GM18508 (cell line): ENCODE data around the gene TRIM5.
A peak's percentile ranks its signal among the peaks of the same experiment; 100 is the strongest.
"Not testable (repeated sequence)": the region's sequence is repeated elsewhere in the genome, so short reads cannot be mapped to it uniquely, and the experiment has no call there.

Experiments
- ATAC-seq: cut with Tn5 transposase; IDR thresholded peaks from one replicate; pipeline ENCODE4 v1.9.1; 2021; ENCODE audit warnings: moderate number of reproducible peaks; ENCODE audit not compliant: insufficient read depth, unreplicated experiment

The TRIM5 gene

GRCh38 chr11:5690216-5690615 lies 5.3 kb upstream of the TRIM5 start:
- ATAC-seq: no peak

GRCh38 chr11:5689551-5689983 lies 4.7 kb upstream of the TRIM5 start, which contains the start of gene TRIM22:
Gene TRIM22, plus strand, starts transcription at chr11:5689790. Its CDS starts 6,443 bp downstream, at chr11:5696233.
- ATAC-seq: peak; percentile 63

- ATAC-seq: no peak
These were observed 3.6 kb upstream of the TRIM5 start for GRCh38 chr11:5688482-5688881.

GRCh38 chr11:5686426-5686825 lies 1.6 kb upstream of the TRIM5 start:
- no peak for ATAC-seq

GRCh38 chr11:5684036-5684645 lies 733 bp downstream of the TRIM5 start:
- ATAC-seq: peak; percentile 19

GRCh38 chr11:5683620-5684019 lies 1.3 kb downstream of the TRIM5 start:
- not testable (repeated sequence) for ATAC-seq

- not testable (repeated sequence) for ATAC-seq
These were observed 1.9 kb downstream of the TRIM5 start for GRCh38 chr11:5682890-5683441.

GRCh38 chr11:5679811-5680210 lies 5.1 kb downstream of the TRIM5 start:
- ATAC-seq: no peak

- no peak for ATAC-seq
These were observed 10.5 kb downstream of the TRIM5 start for GRCh38 chr11:5674391-5674790.

GRCh38 chr11:5671831-5672230 lies 13.0 kb downstream of the TRIM5 start:
- no peak for ATAC-seq

- no peak for ATAC-seq
These were observed 18.5 kb downstream of the TRIM5 start for GRCh38 chr11:5666402-5666793.

GRCh38 chr11:5665746-5666401 lies 19.0 kb downstream of the TRIM5 start:
- ATAC-seq: no peak

- no peak for ATAC-seq
These were observed 19.8 kb downstream of the TRIM5 start for GRCh38 chr11:5665051-5665570.

- ATAC-seq: no peak
These were observed 21.4 kb downstream of the TRIM5 start for GRCh38 chr11:5663511-5663910.

- ATAC-seq: no peak
These were observed 26.6 kb downstream of the TRIM5 start for GRCh38 chr11:5658318-5658717.

- ATAC-seq: not testable (repeated sequence)
These were observed 27.9 kb downstream of the TRIM5 start for GRCh38 chr11:5656956-5657355.

- ATAC-seq: no peak
These were observed 29.4 kb downstream of the TRIM5 start for GRCh38 chr11:5655474-5655873.

GRCh38 chr11:5646139-5646538 lies 38.7 kb downstream of the TRIM5 start:
- ATAC-seq: no peak

GRCh38 chr11:5643585-5643984 lies 41.3 kb downstream of the TRIM5 start:
- ATAC-seq: no peak

GRCh38 chr11:5639953-5640352 lies 44.9 kb downstream of the TRIM5 start:
- no peak for ATAC-seq

GRCh38 chr11:5631969-5632635 lies 52.8 kb downstream of the TRIM5 start:
- ATAC-seq: peak; percentile 82
